GM23338 (cell line): ENCODE data around the gene ATR. TPM values are rescaled to one million over a fixed set of nuclear protein-coding genes. Genes with fewer than 3 reads are reported as not detected.

ENCODE experiments used
- ATAC-seq: fragments of 200-7000 bp; cut with Tn5 transposase; 3 replicates; pipeline ENCODE4 v1.9.1; 2020
- DNase-seq: peaks from one replicate; pipeline ENCODE4 v3.0.0-alpha.2; 2015; ENCODE audit warnings: low spot score
- H2AFZ ChIP-seq: fragments of 200-600 bp; sonication (generic); 2 replicates; pipeline ENCODE4 v1.8.0; 2016; ENCODE audit warnings: antibody characterized with exemption, mild to moderate bottlenecking, moderate library complexity
- H3F3A ChIP-seq: fragments of 200-600 bp; sonication (generic); replicated peaks from 2 replicates; pipeline ENCODE4 v1.8.0; 2017; ENCODE audit warnings: antibody characterized with exemption, mixed run types, low read depth
- H3K27ac ChIP-seq: fragments of 200-600 bp; sonication (generic); 2 replicates; pipeline ENCODE4 v1.6.1; 2016; ENCODE audit warnings: low read depth
- H3K27me3 ChIP-seq: fragments of 200-600 bp; sonication (generic); 2 replicates; pipeline ENCODE4 v1.8.0; 2016; ENCODE audit warnings: mild to moderate bottlenecking, mixed run types, moderate library complexity; ENCODE audit not compliant: insufficient read depth
- H3K36me3 ChIP-seq: fragments of 200-600 bp; sonication (generic); 2 replicates; pipeline ENCODE4 v1.8.0; 2016; ENCODE audit warnings: mild to moderate bottlenecking; ENCODE audit not compliant: insufficient read depth
- H3K4me1 ChIP-seq: fragments of 200-600 bp; sonication (generic); 2 replicates; pipeline ENCODE4 v1.8.0; 2016; ENCODE audit warnings: mild to moderate bottlenecking, moderate library complexity; ENCODE audit not compliant: insufficient read depth
- H3K4me2 ChIP-seq: fragments of 200-600 bp; sonication (generic); 2 replicates; pipeline ENCODE4 v1.7.1; 2017; ENCODE audit warnings: mixed run types
- H3K4me3 ChIP-seq: fragments of 200-600 bp; sonication (generic); 2 replicates; pipeline ENCODE4 v1.6.1; 2016; ENCODE audit warnings: mixed run types
- H3K79me2 ChIP-seq: fragments of 200-600 bp; sonication (generic); replicated peaks from 2 replicates; pipeline ENCODE4 v1.8.0; 2017; ENCODE audit warnings: mild to moderate bottlenecking; ENCODE audit not compliant: insufficient read depth
- H3K9me2 ChIP-seq: fragments of 200-600 bp; sonication (generic); 2 replicates; pipeline ENCODE4 v1.8.0; 2017; ENCODE audit not compliant: insufficient read depth
- H4K20me1 ChIP-seq: fragments of 200-600 bp; sonication (generic); replicated peaks from 2 replicates; pipeline ENCODE4 v1.8.0; 2017; ENCODE audit warnings: mild to moderate bottlenecking; ENCODE audit not compliant: insufficient read depth
- H3K27ac Mint-ChIP-seq: 2 replicates; pipeline ENCODE4 v1.8.0; 2020; ENCODE audit warnings: inconsistent platforms, mild to moderate bottlenecking, moderate library complexity, mixed read lengths
- H3K27me3 Mint-ChIP-seq: 3 replicates; pipeline ENCODE4 v1.8.0; 2022; ENCODE audit warnings: low read depth, mild to moderate bottlenecking, moderate library complexity, mixed read lengths, inconsistent platforms; ENCODE audit not compliant: insufficient read depth, poor library complexity
- H3K36me3 Mint-ChIP-seq: 3 replicates; pipeline ENCODE4 v1.8.0; 2021; ENCODE audit warnings: low read depth, mild to moderate bottlenecking, inconsistent platforms, moderate library complexity, mixed read lengths
- H3K4me1 Mint-ChIP-seq: 3 replicates; pipeline ENCODE4 v1.8.0; 2020; ENCODE audit warnings: mild to moderate bottlenecking, inconsistent platforms, mixed read lengths
- H3K4me3 Mint-ChIP-seq: 3 replicates; pipeline ENCODE4 v1.8.0; 2021; ENCODE audit warnings: moderate library complexity, mild to moderate bottlenecking, inconsistent platforms, mixed read lengths
- H3K9me3 Mint-ChIP-seq: 3 replicates; pipeline ENCODE4 v1.8.0; 2020; ENCODE audit warnings: moderate library complexity, mild to moderate bottlenecking, inconsistent platforms, mixed read lengths
- CREB1 ChIP-seq: fragments of 250-450 bp; sonication (Bioruptor Pico); IDR thresholded peaks from 2 replicates; pipeline ENCODE4 v1.5.0; 2020; ENCODE audit warnings: low read depth, mild to moderate bottlenecking, moderate library complexity
- EZH2 ChIP-seq: fragments of 200-600 bp; sonication (generic); IDR thresholded peaks from one replicate; pipeline ENCODE4 v1.8.0; 2017; ENCODE audit warnings: antibody characterized with exemption, mild to moderate bottlenecking, low read depth; ENCODE audit not compliant: unreplicated experiment
- EZH2phosphoT487 ChIP-seq: fragments of 200-600 bp; sonication (generic); IDR thresholded peaks from one replicate; pipeline ENCODE4 v1.8.1; 2018; ENCODE audit warnings: antibody characterized with exemption; ENCODE audit not compliant: unreplicated experiment
- JUNB ChIP-seq: IDR thresholded peaks from one replicate; pipeline ENCODE4 v1.6.1; 2016; ENCODE audit warnings: antibody characterized with exemption; ENCODE audit not compliant: unreplicated experiment
- NANOG ChIP-seq: IDR thresholded peaks from 2 replicates; pipeline ENCODE4 v1.6.1; 2016; ENCODE audit warnings: antibody characterized with exemption, borderline replicate concordance
- POLR2AphosphoS5 ChIP-seq: IDR thresholded peaks from 2 replicates; pipeline ENCODE4 v1.6.1; 2016; ENCODE audit warnings: antibody characterized with exemption, low read depth
- STAT1 ChIP-seq: IDR thresholded peaks from one replicate; pipeline ENCODE4 v1.6.1; 2016; ENCODE audit warnings: antibody characterized with exemption; ENCODE audit not compliant: unreplicated experiment
- ZNF114 ChIP-seq: fragments of 250-450 bp; sonication (Bioruptor Pico); IDR thresholded peaks from 2 replicates; pipeline ENCODE4 v1.5.0; 2020; ENCODE audit warnings: mild to moderate bottlenecking, moderate library complexity
- ZNF331 ChIP-seq: fragments of 250-450 bp; sonication (Bioruptor Pico); IDR thresholded peaks from 2 replicates; pipeline ENCODE4 v1.5.0; 2020; ENCODE audit warnings: low read depth, mild to moderate bottlenecking, moderate library complexity
- ZNF462 ChIP-seq: fragments of 250-450 bp; sonication (Bioruptor Pico); IDR thresholded peaks from 2 replicates; pipeline ENCODE4 v1.5.0; 2020; ENCODE audit warnings: mild to moderate bottlenecking, moderate library complexity
- polyA plus RNA-seq: library from polyadenylated mRNA; unstranded; fragments of >200 nt; fragmentation: Nextera tagmentation; extraction: Ambion mirVana; gene quantifications from 2 replicates; pipeline ENCODE4 v1.2.1, GENCODE V29; 2016
- total RNA-seq: library from RNA; depleted of rRNA; stranded (reverse); fragments of >200 nt; shearing (Covaris generic); gene quantifications from 2 replicates; pipeline ENCODE4 v1.2.3, GENCODE V29; 2014
- TF ChIP-seq, protein P1 (sequence below), 2 experiments: fragments of 200-600 bp in 1 of 2; sonication (generic) in 1 of 2; conservative IDR thresholded peaks; 2 replicates each; pipeline versions ENCODE4 v1.5.1 to v1.6.1; 2016 to 2017; ENCODE audit warnings: antibody characterized with exemption in 2 of 2, low read depth in 2 of 2, mild to moderate bottlenecking in 2 of 2, moderate library complexity in 1 of 2
- TF ChIP-seq, protein P2 (sequence below): IDR thresholded peaks from one replicate; pipeline ENCODE4 v1.6.1; 2018; ENCODE audit warnings: antibody characterized with exemption; ENCODE audit not compliant: unreplicated experiment
- TF ChIP-seq, protein P3 (sequence below): IDR thresholded peaks from 2 replicates; pipeline ENCODE4 v1.6.1; 2016; ENCODE audit warnings: antibody characterized with exemption

Gene ATR
- total and polyA plus RNA-seq, 2 experiments from 2014 or later: 29.7 to 39.1 TPM

GRCh38 chr3:142444343-142444742, 134.2 kb downstream of the ATR start:
- Histone ChIP-seq H3F3A (no peaks in the 10 kb centered on the region), H3K79me2 (peaks cover 70% of the 10 kb centered on the region), H3K36me3 (no peaks in the 10 kb centered on the region), H4K20me1 (no peaks in the 10 kb centered on the region), H2AFZ (no peak overlapping the region), H3K27ac (no peak overlapping the region), H3K4me2 (no peak overlapping the region), H3K4me3 (no peak overlapping the region), H3K9me2 (peaks cover 3% of the 10 kb centered on the region; the same call in 1 of the 2 replicates), H3K27me3 (no peaks in the 10 kb centered on the region), H3K4me1 (no peaks in the 10 kb centered on the region)
- peaks cover 11% of the 10 kb centered on the region for H3K36me3 Mint-ChIP-seq
- TF ChIP-seq JUNB (no peak), POLR2AphosphoS5 (no peak), ZNF462 (CRISPR knock-in tag) (no peak), NANOG (no peak), ZNF114 (CRISPR knock-in tag) (no peak), EZH2phosphoT487 (no peak), ZNF331 (no peak), EZH2 (no peak), CREB1 (CRISPR knock-in tag) (no peak), STAT1 (no peak)
- TF ChIP-seq, protein P1, sequence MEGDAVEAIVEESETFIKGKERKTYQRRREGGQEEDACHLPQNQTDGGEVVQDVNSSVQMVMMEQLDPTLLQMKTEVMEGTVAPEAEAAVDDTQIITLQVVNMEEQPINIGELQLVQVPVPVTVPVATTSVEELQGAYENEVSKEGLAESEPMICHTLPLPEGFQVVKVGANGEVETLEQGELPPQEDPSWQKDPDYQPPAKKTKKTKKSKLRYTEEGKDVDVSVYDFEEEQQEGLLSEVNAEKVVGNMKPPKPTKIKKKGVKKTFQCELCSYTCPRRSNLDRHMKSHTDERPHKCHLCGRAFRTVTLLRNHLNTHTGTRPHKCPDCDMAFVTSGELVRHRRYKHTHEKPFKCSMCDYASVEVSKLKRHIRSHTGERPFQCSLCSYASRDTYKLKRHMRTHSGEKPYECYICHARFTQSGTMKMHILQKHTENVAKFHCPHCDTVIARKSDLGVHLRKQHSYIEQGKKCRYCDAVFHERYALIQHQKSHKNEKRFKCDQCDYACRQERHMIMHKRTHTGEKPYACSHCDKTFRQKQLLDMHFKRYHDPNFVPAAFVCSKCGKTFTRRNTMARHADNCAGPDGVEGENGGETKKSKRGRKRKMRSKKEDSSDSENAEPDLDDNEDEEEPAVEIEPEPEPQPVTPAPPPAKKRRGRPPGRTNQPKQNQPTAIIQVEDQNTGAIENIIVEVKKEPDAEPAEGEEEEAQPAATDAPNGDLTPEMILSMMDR (conservative IDR thresholded peaks at IDR 0.05; ENCODE audit: low read depth in 2 of 2): no peak
- TF ChIP-seq, protein P2, sequence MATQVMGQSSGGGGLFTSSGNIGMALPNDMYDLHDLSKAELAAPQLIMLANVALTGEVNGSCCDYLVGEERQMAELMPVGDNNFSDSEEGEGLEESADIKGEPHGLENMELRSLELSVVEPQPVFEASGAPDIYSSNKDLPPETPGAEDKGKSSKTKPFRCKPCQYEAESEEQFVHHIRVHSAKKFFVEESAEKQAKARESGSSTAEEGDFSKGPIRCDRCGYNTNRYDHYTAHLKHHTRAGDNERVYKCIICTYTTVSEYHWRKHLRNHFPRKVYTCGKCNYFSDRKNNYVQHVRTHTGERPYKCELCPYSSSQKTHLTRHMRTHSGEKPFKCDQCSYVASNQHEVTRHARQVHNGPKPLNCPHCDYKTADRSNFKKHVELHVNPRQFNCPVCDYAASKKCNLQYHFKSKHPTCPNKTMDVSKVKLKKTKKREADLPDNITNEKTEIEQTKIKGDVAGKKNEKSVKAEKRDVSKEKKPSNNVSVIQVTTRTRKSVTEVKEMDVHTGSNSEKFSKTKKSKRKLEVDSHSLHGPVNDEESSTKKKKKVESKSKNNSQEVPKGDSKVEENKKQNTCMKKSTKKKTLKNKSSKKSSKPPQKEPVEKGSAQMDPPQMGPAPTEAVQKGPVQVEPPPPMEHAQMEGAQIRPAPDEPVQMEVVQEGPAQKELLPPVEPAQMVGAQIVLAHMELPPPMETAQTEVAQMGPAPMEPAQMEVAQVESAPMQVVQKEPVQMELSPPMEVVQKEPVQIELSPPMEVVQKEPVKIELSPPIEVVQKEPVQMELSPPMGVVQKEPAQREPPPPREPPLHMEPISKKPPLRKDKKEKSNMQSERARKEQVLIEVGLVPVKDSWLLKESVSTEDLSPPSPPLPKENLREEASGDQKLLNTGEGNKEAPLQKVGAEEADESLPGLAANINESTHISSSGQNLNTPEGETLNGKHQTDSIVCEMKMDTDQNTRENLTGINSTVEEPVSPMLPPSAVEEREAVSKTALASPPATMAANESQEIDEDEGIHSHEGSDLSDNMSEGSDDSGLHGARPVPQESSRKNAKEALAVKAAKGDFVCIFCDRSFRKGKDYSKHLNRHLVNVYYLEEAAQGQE: no peak
- TF ChIP-seq, protein P3, sequence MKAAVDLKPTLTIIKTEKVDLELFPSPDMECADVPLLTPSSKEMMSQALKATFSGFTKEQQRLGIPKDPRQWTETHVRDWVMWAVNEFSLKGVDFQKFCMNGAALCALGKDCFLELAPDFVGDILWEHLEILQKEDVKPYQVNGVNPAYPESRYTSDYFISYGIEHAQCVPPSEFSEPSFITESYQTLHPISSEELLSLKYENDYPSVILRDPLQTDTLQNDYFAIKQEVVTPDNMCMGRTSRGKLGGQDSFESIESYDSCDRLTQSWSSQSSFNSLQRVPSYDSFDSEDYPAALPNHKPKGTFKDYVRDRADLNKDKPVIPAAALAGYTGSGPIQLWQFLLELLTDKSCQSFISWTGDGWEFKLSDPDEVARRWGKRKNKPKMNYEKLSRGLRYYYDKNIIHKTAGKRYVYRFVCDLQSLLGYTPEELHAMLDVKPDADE: no peak
- H3K27ac Mint-ChIP-seq: no peak overlapping the region
- no peak overlapping the region for H3K4me3 Mint-ChIP-seq
- no peak for DNase-seq
- H3K9me3 Mint-ChIP-seq: peaks cover 4% of the 10 kb centered on the region; the same call in 1 of the 3 replicates
- no peak for ATAC-seq
- peaks cover 9% of the 10 kb centered on the region for H3K4me1 Mint-ChIP-seq
- H3K27me3 Mint-ChIP-seq: no peaks in the 10 kb centered on the region
